Right cardiac atrium (tissue), 5 donors: ENCODE measurements around the gene ETS2. TPM values are rescaled to one million over a fixed set of nuclear protein-coding genes. Genes with fewer than 3 reads are reported as not detected.
"Not testable (repeated sequence)": the region's sequence is repeated elsewhere in the genome, so short reads cannot be mapped to it uniquely, and the experiment has no call there.

Source experiments
- ATAC-seq, 2 donors: fragments of 200-7000 bp; cut with Tn5 transposase; one replicate each; pipeline versions ENCODE4 v1.8.0 to v1.9.1; 2020; ENCODE audit warnings: moderate library complexity in 2 of 2, mild to moderate bottlenecking in 1 of 2
- DNase-seq, 3 donors: peaks; one replicate each; pipeline ENCODE4 v3.0.0-alpha.2; 2020
- H3K27ac ChIP-seq: one replicate; pipeline ENCODE4 v1.5.1; 2013; ENCODE audit warnings: mild to moderate bottlenecking, low read length, control low read depth, moderate library complexity
- H3K27me3 ChIP-seq: one replicate; pipeline ENCODE4 v1.6.1; 2013; ENCODE audit not compliant: control insufficient read depth, insufficient read depth
- H3K4me1 ChIP-seq: one replicate; pipeline ENCODE4 v1.6.1; 2013; ENCODE audit warnings: low read length; ENCODE audit not compliant: control insufficient read depth, insufficient read depth
- H3K4me3 ChIP-seq: one replicate; pipeline ENCODE4 v1.5.1; 2013; ENCODE audit warnings: low read length, control low read depth
- H3K9me3 ChIP-seq: one replicate; pipeline ENCODE4 v1.6.1; 2013; ENCODE audit warnings: low read length; ENCODE audit not compliant: control insufficient read depth
- WGBS: extraction: QIAGEN DNeasy Blood & Tissue Kit; methylation state at CpG from one replicate; pipeline ENCODE4 v1.1.7; 2013; 5-methylcytosine and 5-hydroxymethylcytosine counted together
- intact Hi-C, 4 donors: fragments of 100-400 bp; cut with DNase I; formaldehyde crosslinking; loops; one replicate each; pipeline versions ENCODE4 v1.11.0 to v1.14.0; 2022 to 2023
- polyA plus RNA-seq: library from polyadenylated mRNA; stranded (reverse); fragments of 200-250 nt; gene quantifications from one replicate; pipeline ENCODE4 v1.2.3, GENCODE V29; 2013
- total RNA-seq, 4 donors: library from RNA; stranded (reverse); fragmentation: NEBNext Ultra II Directional; extraction: Animal tissue kit (Norgen Biotek cat#: 25700); gene quantifications; one replicate each; pipeline ENCODE4 v1.2.1, GENCODE V29; 2021
- donor health status: healthy with polysubstance abuse.
- donor health status: DM: no; HTN: yes; CAD: no.
- donor health status: DM: no; HTN: no; CAD: no.
- donor health status: DM: no; HTN: yes; CAD: no; lungs with severe emphysema.
- donor health status: DM: yes; HTN: yes; CAD: no.

The ETS2 gene
- total and polyA plus RNA-seq, 5 donors: 29.7 to 76.3 (median 44.4) TPM

GRCh38 chr21:38819719-38820159 lies 14.0 kb downstream of the ETS2 start:
- DNase-seq (no peak), ATAC-seq (no peak)
- no peak overlapping the region for H3K27ac ChIP-seq
- intact Hi-C loops: loop anchor here in 1 of 4 donors (10.0 kb wide), 1 partner anchor 95 kb away; no protein-coding TSS in a partner anchor
- H3K4me3 ChIP-seq: no peak overlapping the region
- H3K4me1 ChIP-seq: peaks cover 3% of the 10 kb centered on the region
- no peaks in the 10 kb centered on the region for H3K27me3 ChIP-seq
- H3K9me3 ChIP-seq: no peaks in the 10 kb centered on the region
- 88% methylated on average over 8 of the region's 8 CpGs for WGBS

GRCh38 chr21:38820471-38821239 lies 14.9 kb downstream of the ETS2 start:
- Histone ChIP-seq H3K9me3 (no peaks in the 10 kb centered on the region), H3K4me1 (peaks cover 3% of the 10 kb centered on the region), H3K27ac (peak overlapping the region; percentile 33), H3K27me3 (no peaks in the 10 kb centered on the region), H3K4me3 (no peak overlapping the region)
- intact Hi-C loops: no loop called here
- no peak for DNase-seq
- whole genome bisulfite sequencing: 77% methylated on average over 18 of the region's 18 CpGs
- peak in 1 of 2 donors; percentile 6 for ATAC-seq

- DNase-seq (no peak), ATAC-seq (no peak)
- Histone ChIP-seq H3K9me3 (no peaks in the 10 kb centered on the region), H3K4me1 (peaks cover 3% of the 10 kb centered on the region), H3K27me3 (no peaks in the 10 kb centered on the region), H3K4me3 (no peak overlapping the region), H3K27ac (no peak overlapping the region)
- intact Hi-C loops: no loop called here
- WGBS: 73% methylated on average over 6 of the region's 6 CpGs
These were observed 15.5 kb downstream of the ETS2 start for GRCh38 chr21:38821248-38821647.

- WGBS: 88% methylated on average over 9 of the region's 9 CpGs
- peak overlapping the region; percentile 54 for H3K27ac ChIP-seq
- H3K9me3 ChIP-seq: no peaks in the 10 kb centered on the region
- intact Hi-C loops: no loop called here
- ATAC-seq (peak in 1 of 2 donors; percentile 4), DNase-seq (no peak)
- H3K4me3 ChIP-seq: no peak overlapping the region
- peaks cover 3% of the 10 kb centered on the region for H3K4me1 ChIP-seq
- H3K27me3 ChIP-seq: no peaks in the 10 kb centered on the region
These were observed 16.4 kb downstream of the ETS2 start for GRCh38 chr21:38821959-38822682.

GRCh38 chr21:38822778-38823238 lies 17.1 kb downstream of the ETS2 start:
- Histone ChIP-seq H3K4me3 (no peak overlapping the region), H3K9me3 (no peaks in the 10 kb centered on the region), H3K4me1 (peaks cover 3% of the 10 kb centered on the region), H3K27ac (peak overlapping the region; percentile 54), H3K27me3 (no peaks in the 10 kb centered on the region)
- ATAC-seq (peak in 1 of 2 donors; percentile 16), DNase-seq (peak in 1 of 3 donors; percentile 58)
- WGBS: 58% methylated on average over 26 of the region's 26 CpGs
- intact Hi-C loops: no loop called here

GRCh38 chr21:38823737-38824123 lies 18.0 kb downstream of the ETS2 start:
- H3K9me3 ChIP-seq: no peaks in the 10 kb centered on the region
- no peak overlapping the region for H3K4me3 ChIP-seq
- WGBS: 41% methylated on average over 3 of the region's 3 CpGs
- no peaks in the 10 kb centered on the region for H3K27me3 ChIP-seq
- no peak for ATAC-seq
- DNase-seq: no peak
- peaks cover 3% of the 10 kb centered on the region for H3K4me1 ChIP-seq
- no peak overlapping the region for H3K27ac ChIP-seq
- intact Hi-C loops: no loop called here

- Histone ChIP-seq H3K4me1 (peaks cover 3% of the 10 kb centered on the region), H3K4me3 (no peak overlapping the region), H3K9me3 (no peaks in the 10 kb centered on the region), H3K27ac (peak overlapping the region; percentile 25), H3K27me3 (no peaks in the 10 kb centered on the region)
- DNase-seq (no peak), ATAC-seq (no peak)
- intact Hi-C loops: no loop called here
- WGBS: 61% methylated on average over 19 of the region's 19 CpGs
These were observed 18.5 kb downstream of the ETS2 start for GRCh38 chr21:38824124-38824822.

- Histone ChIP-seq H3K27me3 (no peaks in the 10 kb centered on the region), H3K4me3 (no peak overlapping the region), H3K4me1 (peaks cover 3% of the 10 kb centered on the region), H3K27ac (no peak overlapping the region), H3K9me3 (no peaks in the 10 kb centered on the region)
- DNase-seq (no peak), ATAC-seq (no peak)
- 97% methylated on average over 4 of the region's 4 CpGs for WGBS
- intact Hi-C loops: no loop called here
These were observed 19.5 kb downstream of the ETS2 start for GRCh38 chr21:38825269-38825668.

- 72% methylated on average over 2 of the region's 2 CpGs for WGBS
- Histone ChIP-seq H3K9me3 (no peaks in the 10 kb centered on the region), H3K27me3 (no peaks in the 10 kb centered on the region), H3K4me1 (no peaks in the 10 kb centered on the region), H3K27ac (no peak overlapping the region), H3K4me3 (no peak overlapping the region)
- DNase-seq (no peak), ATAC-seq (no peak)
- intact Hi-C loops: no loop called here
These were observed 20.2 kb downstream of the ETS2 start for GRCh38 chr21:38825921-38826320.

- H3K27me3 ChIP-seq, H3K9me3 ChIP-seq, DNase-seq, intact Hi-C loops, H3K4me3 ChIP-seq, H3K4me1 ChIP-seq, ATAC-seq, H3K27ac ChIP-seq: not testable (repeated sequence)
- 98% methylated on average over 7 of the region's 7 CpGs for WGBS
These were observed 22.4 kb downstream of the ETS2 start for GRCh38 chr21:38828111-38828510.
